Ishikawa (cell line): ENCODE data around the gene GRID1.

Experiments used
- CEBPB ChIP-seq: IDR thresholded peaks from 2 replicates; pipeline ENCODE4 v1.6.1; 2012
- CREB1 ChIP-seq: IDR thresholded peaks from 2 replicates; pipeline ENCODE4 v1.6.1; 2012; ENCODE audit warnings: low read depth
- EGR1 ChIP-seq: IDR thresholded peaks from 2 replicates; pipeline ENCODE4 v1.6.1; 2012
- EP300 ChIP-seq: IDR thresholded peaks from 2 replicates; pipeline ENCODE4 v1.6.1; 2012; ENCODE audit warnings: borderline replicate concordance
- FOXM1 ChIP-seq: IDR thresholded peaks from 2 replicates; pipeline ENCODE4 v1.6.1; 2012; ENCODE audit warnings: low read depth, borderline replicate concordance
- MAX ChIP-seq: IDR thresholded peaks from 2 replicates; pipeline ENCODE4 v1.6.1; 2012
- NFIC ChIP-seq: IDR thresholded peaks from 2 replicates; pipeline ENCODE4 v1.6.1; 2012
- RAD21 ChIP-seq: IDR thresholded peaks from 2 replicates; pipeline ENCODE4 v1.6.1; 2012; ENCODE audit warnings: low read depth
- REST ChIP-seq: IDR thresholded peaks from 2 replicates; pipeline ENCODE4 v1.6.1; 2012; ENCODE audit warnings: low read depth, mild to moderate bottlenecking
- TAF1 ChIP-seq: IDR thresholded peaks from 2 replicates; pipeline ENCODE4 v1.6.1; 2012; ENCODE audit warnings: low read depth, mild to moderate bottlenecking
- TCF12 ChIP-seq: IDR thresholded peaks from 2 replicates; pipeline ENCODE4 v1.6.1; 2012; ENCODE audit warnings: low read depth
- TEAD4 ChIP-seq: IDR thresholded peaks from 2 replicates; pipeline ENCODE4 v1.6.1; 2012
- USF1 ChIP-seq: IDR thresholded peaks from 2 replicates; pipeline ENCODE4 v1.6.1; 2012
- YY1 ChIP-seq: IDR thresholded peaks from 2 replicates; pipeline ENCODE4 v1.6.1; 2012; ENCODE audit warnings: low read depth
- ZBTB7A ChIP-seq: IDR thresholded peaks from 2 replicates; pipeline ENCODE4 v1.6.1; 2012; ENCODE audit warnings: low read depth

Gene GRID1

GRCh38 chr10:86372784-86373239 lies 6.2 kb upstream of the GRID1 start:
- TF ChIP-seq MAX: no peak
- no peak for TF ChIP-seq USF1
- no peak for TF ChIP-seq EGR1
- TF ChIP-seq REST: no peak
- TF ChIP-seq CREB1: no peak

GRCh38 chr10:86372119-86372783 lies 5.7 kb upstream of the GRID1 start:
- TF ChIP-seq FOXM1 (no peak), TCF12 (no peak), ZBTB7A (no peak), RAD21 (no peak), EGR1 (no peak), YY1 (no peak), REST (no peak), TAF1 (no peak), CREB1 (no peak), USF1 (no peak), TEAD4 (no peak), NFIC (no peak), MAX (no peak), EP300 (no peak), CEBPB (no peak)

GRCh38 chr10:86371691-86372090 lies 5.1 kb upstream of the GRID1 start:
- TF ChIP-seq TEAD4 (no peak), YY1 (no peak), USF1 (no peak), RAD21 (no peak), REST (no peak), TCF12 (no peak), ZBTB7A (no peak), EGR1 (no peak), FOXM1 (no peak), EP300 (no peak), TAF1 (no peak), CEBPB (no peak), NFIC (no peak), MAX (no peak), CREB1 (no peak)

- TF ChIP-seq YY1: no peak
- no peak for TF ChIP-seq FOXM1
- TF ChIP-seq ZBTB7A: no peak
- no peak for TF ChIP-seq RAD21
- no peak for TF ChIP-seq TCF12
- no peak for TF ChIP-seq MAX
- TF ChIP-seq CEBPB: no peak
- no peak for TF ChIP-seq EGR1
- no peak for TF ChIP-seq TAF1
- no peak for TF ChIP-seq REST
- no peak for TF ChIP-seq TEAD4
- no peak for TF ChIP-seq NFIC
- TF ChIP-seq EP300: no peak
- no peak for TF ChIP-seq USF1
- TF ChIP-seq CREB1: no peak
Measured at GRCh38 chr10:86371116-86371515, 4.5 kb upstream of the GRID1 start.
